GM10266 (cell line): ENCODE results near the gene UNC5CL.

Experiments
- DNase-seq: peaks from one replicate; pipeline ENCODE4 v3.0.0; 2012; ENCODE audit errors: extremely low spot score
- TF ChIP-seq, protein P1 (sequence below): IDR thresholded peaks from 2 replicates; pipeline ENCODE4 v1.5.1; 2012; ENCODE audit warnings: mild to moderate bottlenecking, low read depth; ENCODE audit not compliant: control insufficient read depth, insufficient read depth; ENCODE audit errors: missing control alignments

The UNC5CL gene

DNA sequence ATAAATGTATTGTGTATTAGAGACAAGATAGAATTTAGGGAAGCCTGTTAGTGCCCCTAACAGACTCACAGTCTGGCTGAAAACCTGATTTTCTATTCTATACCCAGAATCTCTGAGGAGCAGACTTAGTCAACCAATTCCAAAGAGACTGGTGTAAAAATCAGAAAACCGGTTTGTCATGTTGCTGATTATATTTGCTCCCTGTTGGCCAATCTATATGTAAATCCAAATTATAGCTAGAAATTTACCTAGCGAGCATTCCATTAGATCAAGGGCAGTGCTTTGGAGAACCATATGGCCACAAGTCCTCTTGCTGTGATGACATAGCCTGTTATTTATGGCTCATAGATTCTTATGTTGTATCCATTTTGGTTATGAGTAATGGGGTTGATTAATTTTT lies 38.5 kb upstream of the UNC5CL start:
- TF ChIP-seq, protein P1, sequence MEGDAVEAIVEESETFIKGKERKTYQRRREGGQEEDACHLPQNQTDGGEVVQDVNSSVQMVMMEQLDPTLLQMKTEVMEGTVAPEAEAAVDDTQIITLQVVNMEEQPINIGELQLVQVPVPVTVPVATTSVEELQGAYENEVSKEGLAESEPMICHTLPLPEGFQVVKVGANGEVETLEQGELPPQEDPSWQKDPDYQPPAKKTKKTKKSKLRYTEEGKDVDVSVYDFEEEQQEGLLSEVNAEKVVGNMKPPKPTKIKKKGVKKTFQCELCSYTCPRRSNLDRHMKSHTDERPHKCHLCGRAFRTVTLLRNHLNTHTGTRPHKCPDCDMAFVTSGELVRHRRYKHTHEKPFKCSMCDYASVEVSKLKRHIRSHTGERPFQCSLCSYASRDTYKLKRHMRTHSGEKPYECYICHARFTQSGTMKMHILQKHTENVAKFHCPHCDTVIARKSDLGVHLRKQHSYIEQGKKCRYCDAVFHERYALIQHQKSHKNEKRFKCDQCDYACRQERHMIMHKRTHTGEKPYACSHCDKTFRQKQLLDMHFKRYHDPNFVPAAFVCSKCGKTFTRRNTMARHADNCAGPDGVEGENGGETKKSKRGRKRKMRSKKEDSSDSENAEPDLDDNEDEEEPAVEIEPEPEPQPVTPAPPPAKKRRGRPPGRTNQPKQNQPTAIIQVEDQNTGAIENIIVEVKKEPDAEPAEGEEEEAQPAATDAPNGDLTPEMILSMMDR = no peak

DNA sequence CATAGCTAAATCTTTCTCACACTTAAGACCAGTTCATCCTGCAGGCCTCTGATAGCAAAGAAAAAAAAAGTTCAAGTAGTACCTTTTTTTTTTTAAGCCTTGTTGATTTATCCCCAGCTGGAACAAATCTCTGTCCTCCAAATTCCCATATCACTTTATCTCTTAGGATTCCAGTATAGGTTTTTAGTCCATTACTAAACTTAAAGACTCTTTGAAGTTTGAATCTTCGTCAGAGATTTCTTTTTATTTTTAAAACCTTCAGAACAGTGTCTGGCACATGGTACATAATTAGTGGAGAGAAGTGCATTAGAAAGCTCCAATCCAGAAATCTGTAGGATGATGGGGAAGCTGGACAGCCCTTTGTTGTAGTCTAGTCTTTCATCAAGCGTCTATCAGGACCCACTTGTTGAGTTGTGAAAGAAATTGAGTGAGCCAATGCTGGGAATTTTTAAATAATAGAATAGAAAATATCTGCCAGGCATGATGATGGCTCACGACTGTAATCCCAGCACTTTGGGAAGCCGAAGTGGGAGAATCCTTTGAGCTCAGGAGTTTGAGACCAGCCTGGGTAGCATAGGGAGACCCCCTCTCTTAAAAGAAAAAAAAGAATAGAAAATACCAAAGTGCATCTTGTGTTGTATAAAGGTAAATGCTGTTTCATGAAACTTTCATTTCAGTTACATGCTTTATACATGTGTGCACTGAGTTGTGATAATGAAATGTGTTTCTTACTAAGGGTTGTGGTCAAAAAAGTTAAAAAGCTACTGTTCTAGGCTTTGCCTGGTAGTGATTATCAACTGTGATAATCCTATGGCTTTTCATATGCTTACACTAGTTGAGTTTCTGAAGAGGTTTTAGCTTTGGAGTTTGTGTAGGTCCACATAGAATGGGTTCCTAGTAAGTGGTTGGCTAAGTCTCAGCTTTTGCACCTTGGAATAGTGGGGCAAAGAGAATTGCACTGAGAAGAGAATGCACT lies 36.9 kb upstream of the UNC5CL start:
- TF ChIP-seq, protein P1 = no peak
- no peak for DNase-seq

More for the DNA sequence above, 38.5 kb upstream of the UNC5CL start:
- DNase-seq = no peak

DNA sequence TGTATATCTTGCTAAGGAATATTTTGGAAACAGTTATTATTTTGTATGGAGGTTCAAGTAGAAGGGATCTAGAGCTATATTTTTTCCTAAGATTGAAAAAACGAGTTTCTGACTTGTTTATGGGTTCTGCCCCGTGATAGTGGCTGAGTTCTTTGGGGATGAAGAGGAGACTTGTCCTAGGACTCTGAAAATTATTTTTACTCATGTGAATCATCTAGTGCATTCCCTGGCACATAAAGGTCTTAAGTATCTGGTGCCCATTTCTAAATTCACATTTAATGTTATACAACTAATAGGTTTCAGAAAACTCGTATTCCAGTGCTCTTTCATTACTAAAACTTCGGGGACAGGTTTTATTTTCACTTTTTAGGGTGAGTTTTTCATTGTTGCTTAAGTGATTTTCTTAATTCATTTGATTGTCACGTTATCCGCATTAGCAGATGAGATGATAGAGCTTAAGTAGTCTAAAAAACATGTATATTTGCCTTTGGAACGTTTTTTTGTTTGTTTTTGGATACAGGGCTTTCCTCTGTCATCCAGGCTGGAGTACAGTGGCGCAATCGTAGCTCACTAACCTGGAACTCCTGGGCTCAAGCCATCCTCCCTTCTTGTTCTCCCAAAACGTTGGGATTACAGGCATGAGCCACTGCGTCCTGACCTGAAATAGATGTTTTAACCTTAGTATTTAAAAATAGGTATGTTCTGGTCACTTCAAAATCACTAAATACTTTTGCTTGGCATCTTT lies 35.8 kb upstream of the UNC5CL start:
- TF ChIP-seq, protein P1 = no peak

DNA sequence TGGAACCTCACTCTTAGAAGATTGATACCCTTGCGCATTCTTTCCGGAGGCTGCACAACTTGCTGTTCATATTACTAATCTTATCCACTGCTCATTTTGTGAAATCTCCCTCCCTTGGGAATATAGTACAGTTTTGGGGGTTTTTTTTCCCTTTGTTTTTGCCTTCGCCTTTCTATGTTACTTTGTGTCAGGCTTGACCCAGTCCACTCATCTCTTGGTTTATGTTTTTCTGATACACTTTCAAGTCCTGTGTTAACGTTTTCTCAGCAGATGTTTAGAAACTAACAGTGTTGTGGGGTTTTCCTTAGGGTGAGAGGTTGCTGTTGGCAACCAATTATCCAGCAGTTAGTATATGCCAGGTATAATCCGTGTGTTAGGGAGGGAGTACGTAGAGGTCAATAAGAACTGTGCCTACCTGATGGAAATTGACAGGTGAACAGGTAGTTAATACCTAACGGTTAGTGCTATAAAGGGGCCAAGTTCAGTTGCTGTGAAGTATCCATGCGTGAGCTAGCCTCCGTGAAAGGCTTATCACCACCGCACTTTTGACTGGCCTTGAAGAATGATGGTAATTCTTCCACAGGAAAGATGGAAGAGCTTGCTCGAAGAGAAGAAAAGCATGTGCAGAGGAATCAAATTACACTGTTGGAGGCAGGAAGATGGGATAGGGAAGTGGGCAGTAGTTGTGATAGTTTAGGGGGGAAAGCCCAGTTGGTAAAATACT lies 35.1 kb upstream of the UNC5CL start:
- TF ChIP-seq, protein P1 = no peak
- peak; percentile 18 for DNase-seq

More for the DNA sequence above, 35.8 kb upstream of the UNC5CL start:
- no peak for DNase-seq

DNA sequence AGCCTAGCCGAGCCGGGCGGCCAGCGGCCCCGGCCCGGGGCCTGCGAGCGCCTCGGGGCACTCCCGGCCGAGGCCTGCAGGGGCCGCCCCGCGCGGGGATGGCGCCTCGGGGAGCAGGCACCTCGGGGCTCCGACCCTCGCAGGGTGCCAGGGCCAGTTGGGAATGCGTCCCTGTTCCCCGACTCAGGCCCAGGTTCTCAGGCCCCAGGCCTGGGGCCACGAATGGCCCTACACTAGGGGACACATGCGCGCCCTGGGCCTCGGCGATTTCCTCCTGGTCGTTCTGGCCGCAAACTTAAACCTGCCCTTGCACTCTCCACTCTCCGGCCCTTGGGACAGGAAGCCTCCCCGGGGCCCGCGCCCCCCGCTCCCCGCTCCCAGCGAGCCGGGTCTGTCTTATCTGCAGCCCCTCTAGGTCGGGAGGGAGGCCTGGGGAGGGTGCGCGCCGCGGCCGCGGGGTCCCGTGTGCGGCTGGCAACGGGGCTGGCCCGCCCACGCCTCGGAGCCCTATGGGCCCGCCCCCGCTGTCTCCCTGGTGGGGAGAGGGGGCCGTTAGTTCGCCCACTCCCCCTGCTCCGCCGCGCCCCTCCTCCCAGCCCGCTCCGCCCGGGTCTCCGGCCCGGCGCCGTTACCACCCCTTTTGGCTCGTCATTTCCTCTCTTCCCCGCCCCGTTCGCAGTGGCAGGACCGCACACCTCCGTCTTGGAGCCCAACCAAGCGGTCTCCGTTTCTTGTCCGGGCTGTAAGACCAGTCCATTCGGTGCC lies 34.4 kb upstream of the UNC5CL start:
- DNase-seq = peak; percentile 78
- TF ChIP-seq, protein P1 = peak; percentile 12

DNA sequence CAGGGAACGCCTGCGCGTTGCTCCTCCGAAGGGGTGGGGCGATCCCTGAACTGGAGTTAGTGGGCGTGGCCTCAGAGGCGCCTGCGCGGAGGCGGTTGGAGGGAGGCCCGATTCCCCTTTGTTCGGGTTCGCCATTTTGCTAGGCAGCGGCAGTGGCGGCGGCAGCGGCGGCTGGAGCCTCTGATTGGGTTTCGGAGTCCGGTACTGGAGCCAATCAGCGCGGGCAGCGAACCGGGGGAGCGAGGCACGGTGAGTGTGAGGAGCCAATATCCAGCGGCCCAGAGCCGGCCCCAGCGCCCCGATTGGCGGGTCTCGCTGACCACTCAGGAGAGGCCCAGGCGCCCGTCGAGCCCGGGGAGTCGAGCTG lies 33.8 kb upstream of the UNC5CL start, which contains the start of gene NFYA:
TSS of gene NFYA (plus strand) at position 139 of the 367 bp plus-strand sequence. CDS start 6,116 bp downstream, outside the sequence.
- DNase-seq = peak; percentile 97
- TF ChIP-seq, protein P1 = no peak
